ENCODE results near the gene RERE. TPM values are rescaled to one million over a fixed set of nuclear protein-coding genes. Genes with fewer than 3 reads are reported as not detected.

RERE gene
- total RNA-seq, 1 experiment from 2014 or later = 161 TPM

DNA sequence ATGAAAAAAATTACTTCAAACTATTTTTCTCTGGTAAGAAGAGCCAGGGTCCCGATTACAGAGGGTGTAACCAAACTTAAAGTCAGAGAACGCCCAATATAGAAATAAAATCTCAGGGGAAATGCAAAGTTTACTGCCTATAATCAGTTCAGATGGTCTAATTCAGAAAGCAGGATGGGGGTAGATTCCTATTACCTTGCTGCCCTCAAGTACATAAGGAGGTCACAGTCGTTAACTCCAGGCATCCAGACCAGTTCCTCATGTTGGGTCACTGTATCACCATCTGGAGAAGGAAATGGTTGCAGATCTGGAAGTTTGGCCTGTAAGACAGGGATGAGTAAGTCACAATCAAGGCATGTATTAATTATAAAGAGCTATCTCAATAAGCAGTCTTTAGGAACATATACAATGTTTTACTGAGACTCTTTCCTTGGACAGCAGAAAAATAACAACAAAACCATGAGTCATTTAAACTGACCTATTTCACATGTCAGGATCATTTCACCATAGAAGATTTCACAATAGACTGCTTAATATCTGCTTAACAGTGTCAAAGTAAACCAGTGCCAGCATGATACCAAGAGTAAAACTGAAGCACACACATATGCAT is 320.1 kb downstream of the RERE start:
- peaks cover 3% of the 10 kb centered on the region; the same call in 1 of the 2 replicates for H3K27me3 Mint-ChIP-seq (ENCODE audit: low read depth)
- H3K4me1 Mint-ChIP-seq = no peaks in the 10 kb centered on the region
- H3K9me3 Mint-ChIP-seq = peaks cover 10% of the 10 kb centered on the region; the same call in 1 of the 2 replicates
- POLR2A ChIA-PET = no interaction called here
- no peak overlapping the region for H3K27ac Mint-ChIP-seq
- H3K36me3 Mint-ChIP-seq = peaks cover 60% of the 10 kb centered on the region
- CTCF ChIA-PET = no interaction called here
- TF ChIP-seq PRRX2 (CRISPR knock-in tag; IDR thresholded peaks at IDR 0.05) = no peak
- TF ChIP-seq ELF4 (CRISPR knock-in tag; IDR thresholded peaks at IDR 0.05; ENCODE audit: low read depth) = no peak
- TF ChIP-seq, protein P1, sequence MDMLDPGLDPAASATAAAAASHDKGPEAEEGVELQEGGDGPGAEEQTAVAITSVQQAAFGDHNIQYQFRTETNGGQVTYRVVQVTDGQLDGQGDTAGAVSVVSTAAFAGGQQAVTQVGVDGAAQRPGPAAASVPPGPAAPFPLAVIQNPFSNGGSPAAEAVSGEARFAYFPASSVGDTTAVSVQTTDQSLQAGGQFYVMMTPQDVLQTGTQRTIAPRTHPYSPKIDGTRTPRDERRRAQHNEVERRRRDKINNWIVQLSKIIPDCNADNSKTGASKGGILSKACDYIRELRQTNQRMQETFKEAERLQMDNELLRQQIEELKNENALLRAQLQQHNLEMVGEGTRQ (CRISPR knock-in tag; IDR thresholded peaks at IDR 0.05) = no peak
- no peak for TF ChIP-seq ZBTB21 (CRISPR knock-in tag; IDR thresholded peaks at IDR 0.05; ENCODE audit: borderline replicate concordance)
- TF ChIP-seq, protein P2, sequence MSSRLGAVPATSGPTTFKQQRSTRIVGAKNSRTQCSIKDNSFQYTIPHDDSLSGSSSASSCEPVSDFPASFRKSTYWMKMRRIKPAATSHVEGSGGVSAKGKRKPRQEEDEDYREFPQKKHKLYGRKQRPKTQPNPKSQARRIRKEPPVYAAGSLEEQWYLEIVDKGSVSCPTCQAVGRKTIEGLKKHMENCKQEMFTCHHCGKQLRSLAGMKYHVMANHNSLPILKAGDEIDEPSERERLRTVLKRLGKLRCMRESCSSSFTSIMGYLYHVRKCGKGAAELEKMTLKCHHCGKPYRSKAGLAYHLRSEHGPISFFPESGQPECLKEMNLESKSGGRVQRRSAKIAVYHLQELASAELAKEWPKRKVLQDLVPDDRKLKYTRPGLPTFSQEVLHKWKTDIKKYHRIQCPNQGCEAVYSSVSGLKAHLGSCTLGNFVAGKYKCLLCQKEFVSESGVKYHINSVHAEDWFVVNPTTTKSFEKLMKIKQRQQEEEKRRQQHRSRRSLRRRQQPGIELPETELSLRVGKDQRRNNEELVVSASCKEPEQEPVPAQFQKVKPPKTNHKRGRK (CRISPR knock-in tag; IDR thresholded peaks at IDR 0.05; ENCODE audit: borderline replicate concordance) = no peak
- TF ChIP-seq, protein P3, sequence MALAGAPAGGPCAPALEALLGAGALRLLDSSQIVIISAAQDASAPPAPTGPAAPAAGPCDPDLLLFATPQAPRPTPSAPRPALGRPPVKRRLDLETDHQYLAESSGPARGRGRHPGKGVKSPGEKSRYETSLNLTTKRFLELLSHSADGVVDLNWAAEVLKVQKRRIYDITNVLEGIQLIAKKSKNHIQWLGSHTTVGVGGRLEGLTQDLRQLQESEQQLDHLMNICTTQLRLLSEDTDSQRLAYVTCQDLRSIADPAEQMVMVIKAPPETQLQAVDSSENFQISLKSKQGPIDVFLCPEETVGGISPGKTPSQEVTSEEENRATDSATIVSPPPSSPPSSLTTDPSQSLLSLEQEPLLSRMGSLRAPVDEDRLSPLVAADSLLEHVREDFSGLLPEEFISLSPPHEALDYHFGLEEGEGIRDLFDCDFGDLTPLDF (CRISPR knock-in tag; IDR thresholded peaks at IDR 0.05) = no peak
- TF ChIP-seq SMAD3 (CRISPR knock-in tag; IDR thresholded peaks at IDR 0.05; ENCODE audit: borderline replicate concordance) = no peak
- TF ChIP-seq NR2C2 (CRISPR knock-in tag; IDR thresholded peaks at IDR 0.05) = no peak
- no peak for ATAC-seq
- DNase-seq (ENCODE audit: low spot score) = no peak
- no peak overlapping the region for H3K4me3 Mint-ChIP-seq

DNA sequence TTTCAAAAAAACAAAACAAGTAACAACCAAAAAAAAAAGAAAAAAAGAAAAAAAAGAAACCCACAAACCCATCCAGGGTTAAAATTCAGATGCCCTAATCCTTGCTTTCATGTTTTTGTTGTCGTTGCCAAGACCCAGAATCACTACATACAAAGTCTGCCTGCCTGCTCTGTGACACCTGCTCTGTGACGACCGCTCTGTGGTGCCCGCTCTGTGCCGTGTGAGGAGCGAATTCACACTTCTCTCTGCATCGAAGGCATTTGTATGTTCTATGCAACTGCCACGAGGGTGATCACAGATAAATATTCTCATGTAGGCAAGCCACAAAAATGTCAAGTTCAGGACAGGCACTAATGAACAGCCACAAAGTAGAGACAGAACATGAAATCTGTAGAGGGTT is 321.0 kb downstream of the RERE start:
- ChIA-PET POLR2A (no interaction called here), CTCF (interaction anchor here (0.6 kb wide), 1 partner anchor 110 kb away, joined by 5 read pairs; no protein-coding TSS in a partner anchor)
- H3K27me3 Mint-ChIP-seq (ENCODE audit: low read depth) = peaks cover 3% of the 10 kb centered on the region; the same call in 1 of the 2 replicates
- no peak for TF ChIP-seq ZNF121 (CRISPR knock-in tag; IDR thresholded peaks at IDR 0.05)
- TF ChIP-seq NFYB (CRISPR knock-in tag; conservative IDR thresholded peaks at IDR 0.05; ENCODE audit: low read depth) = no peak
- no peak for TF ChIP-seq TCF7 (CRISPR knock-in tag; IDR thresholded peaks at IDR 0.05; ENCODE audit: low read depth)
- no peak for TF ChIP-seq IRF2 (CRISPR knock-in tag; IDR thresholded peaks at IDR 0.05; ENCODE audit: borderline replicate concordance, low read depth)
- no peak for TF ChIP-seq ZNF232 (CRISPR knock-in tag; IDR thresholded peaks at IDR 0.05)
- TF ChIP-seq SMAD3 (CRISPR knock-in tag; IDR thresholded peaks at IDR 0.05; ENCODE audit: borderline replicate concordance) = no peak
- no peak for TF ChIP-seq SP1 (CRISPR knock-in tag; conservative IDR thresholded peaks at IDR 0.05)
- TF ChIP-seq ELF4 (CRISPR knock-in tag; IDR thresholded peaks at IDR 0.05; ENCODE audit: low read depth) = no peak
- no peaks in the 10 kb centered on the region for H3K4me1 Mint-ChIP-seq
- peaks cover 66% of the 10 kb centered on the region for H3K36me3 Mint-ChIP-seq
- peaks cover 10% of the 10 kb centered on the region; the same call in 1 of the 2 replicates for H3K9me3 Mint-ChIP-seq
- ATAC-seq (no peak), DNase-seq (ENCODE audit: low spot score) (no peak)
- no peak overlapping the region for H3K4me3 Mint-ChIP-seq
- peak overlapping the region; percentile 78 for H3K27ac Mint-ChIP-seq

DNA sequence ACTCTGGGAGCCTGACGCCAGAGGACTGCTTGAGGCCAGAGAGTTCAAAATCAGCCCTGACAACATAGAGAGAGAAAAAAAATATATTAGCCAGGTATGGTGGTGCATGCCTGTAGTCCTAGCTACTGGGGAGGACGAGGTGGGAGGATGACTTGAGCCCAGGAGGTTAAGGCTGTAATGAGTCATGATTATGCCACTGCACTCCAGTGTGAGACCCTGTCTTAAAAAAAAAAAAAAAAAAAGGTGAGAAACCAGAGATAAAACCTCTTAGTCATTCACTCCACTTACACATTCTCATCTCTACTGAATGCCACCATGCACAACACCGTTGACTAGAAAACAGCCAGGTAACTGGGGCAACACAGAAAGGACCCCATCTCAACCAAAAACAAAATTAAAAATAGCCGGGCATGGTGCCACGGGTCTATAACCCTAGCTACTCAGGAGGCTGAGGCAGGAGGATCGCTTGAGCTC is 321.5 kb downstream of the RERE start:
- Mint-ChIP-seq H3K36me3 (peaks cover 70% of the 10 kb centered on the region), H3K4me3 (no peak overlapping the region), H3K9me3 (peaks cover 10% of the 10 kb centered on the region; the same call in 1 of the 2 replicates), H3K27ac (peak overlapping the region; percentile 44; the same call in 1 of the 2 replicates), H3K4me1 (no peaks in the 10 kb centered on the region), H3K27me3 (ENCODE audit: low read depth) (peaks cover 3% of the 10 kb centered on the region; the same call in 1 of the 2 replicates)
- no peak for ATAC-seq
- POLR2A ChIA-PET = no interaction called here
- DNase-seq (ENCODE audit: low spot score) = no peak
- no peak for TF ChIP-seq CREM (CRISPR knock-in tag; IDR thresholded peaks at IDR 0.05)
- TF ChIP-seq MYBL2 (CRISPR knock-in tag; IDR thresholded peaks at IDR 0.05) = no peak
- no peak for TF ChIP-seq PRRX2 (CRISPR knock-in tag; IDR thresholded peaks at IDR 0.05)
- TF ChIP-seq, protein P2 (CRISPR knock-in tag; IDR thresholded peaks at IDR 0.05; ENCODE audit: borderline replicate concordance) = no peak
- CTCF ChIA-PET = interaction anchor here (0.6 kb wide), 1 partner anchor 111 kb away, joined by 5 read pairs; no protein-coding TSS in a partner anchor

Data from WTC11 (cell line).